Measurements from ENCODE around the gene DEGS2.

GRCh38 chr14:100124551-100125088 is 34.8 kb downstream of the DEGS2 start:
- TF ChIP-seq CTCF (IDR thresholded peaks at IDR 0.05) = no peak
- TF ChIP-seq EZH2 (IDR thresholded peaks at IDR 0.05; ENCODE audit: borderline replicate concordance, insufficient read depth, low read depth, low read length, poor library complexity, severe bottlenecking) = no peak

Data from B cell (primary cell).